ENCODE data around the gene SIK1.
"Not testable (repeated sequence)": the region's sequence is repeated elsewhere in the genome, so short reads cannot be mapped to it uniquely, and the experiment has no call there.

Gene SIK1

GRCh38 chr21:43440835-43441727 is 14.2 kb upstream of the SIK1 start:
- in situ Hi-C loops (cut with MboI; ENCODE audit: low sequenced_read_pairs), result not testable (repeated sequence)

GRCh38 chr21:43439316-43440075 is 12.6 kb upstream of the SIK1 start:
- in situ Hi-C loops (cut with MboI; ENCODE audit: low sequenced_read_pairs), result not testable (repeated sequence)

GRCh38 chr21:43436272-43436671 is 9.3 kb upstream of the SIK1 start:
- in situ Hi-C loops (cut with MboI; ENCODE audit: low sequenced_read_pairs), result not testable (repeated sequence)

GRCh38 chr21:43433340-43434136 is 6.6 kb upstream of the SIK1 start:
- in situ Hi-C loops (cut with MboI; ENCODE audit: low sequenced_read_pairs), result not testable (repeated sequence)

GRCh38 chr21:43430830-43431416 is 4.0 kb upstream of the SIK1 start:
- in situ Hi-C loops (cut with MboI; ENCODE audit: low sequenced_read_pairs), result not testable (repeated sequence)

GRCh38 chr21:43428964-43429363 is 2.0 kb upstream of the SIK1 start:
- in situ Hi-C loops (cut with MboI; ENCODE audit: low sequenced_read_pairs), result not testable (repeated sequence)

- in situ Hi-C loops (cut with MboI; ENCODE audit: low sequenced_read_pairs), result not testable (repeated sequence)
Observed at GRCh38 chr21:43427242-43427559, 270 bp upstream of the SIK1 start.

- in situ Hi-C loops (cut with MboI; ENCODE audit: low sequenced_read_pairs), result not testable (repeated sequence)
Observed at GRCh38 chr21:43426004-43426403, 927 bp downstream of the SIK1 start.

GRCh38 chr21:43419475-43419874 is 7.5 kb downstream of the SIK1 start:
- in situ Hi-C loops (cut with MboI; ENCODE audit: low sequenced_read_pairs), result not testable (repeated sequence)

- in situ Hi-C loops (cut with MboI; ENCODE audit: low sequenced_read_pairs), result not testable (repeated sequence)
Observed at GRCh38 chr21:43414576-43414975, 12.4 kb downstream of the SIK1 start.

- in situ Hi-C loops (cut with MboI; ENCODE audit: low sequenced_read_pairs), result not testable (repeated sequence)
Observed at GRCh38 chr21:43412020-43412788, 14.7 kb downstream of the SIK1 start.

- in situ Hi-C loops (cut with MboI; ENCODE audit: low sequenced_read_pairs), result not testable (repeated sequence)
Observed at GRCh38 chr21:43410456-43411068, 16.4 kb downstream of the SIK1 start.

GRCh38 chr21:43407139-43407538 is 19.8 kb downstream of the SIK1 start:
- in situ Hi-C loops (cut with MboI; ENCODE audit: low sequenced_read_pairs), result not testable (repeated sequence)

- in situ Hi-C loops (cut with MboI; ENCODE audit: low sequenced_read_pairs), result not testable (repeated sequence)
Observed at GRCh38 chr21:43404450-43404849, 22.5 kb downstream of the SIK1 start.

GRCh38 chr21:43403651-43404430 is 23.1 kb downstream of the SIK1 start:
- in situ Hi-C loops (cut with MboI; ENCODE audit: low sequenced_read_pairs), result not testable (repeated sequence)

GRCh38 chr21:43401125-43401524 is 25.8 kb downstream of the SIK1 start:
- in situ Hi-C loops (cut with MboI; ENCODE audit: low sequenced_read_pairs), result not testable (repeated sequence)

GRCh38 chr21:43399595-43400015 is 27.3 kb downstream of the SIK1 start:
- in situ Hi-C loops (cut with MboI; ENCODE audit: low sequenced_read_pairs), result not testable (repeated sequence)

GRCh38 chr21:43399136-43399535 is 27.8 kb downstream of the SIK1 start:
- in situ Hi-C loops (cut with MboI; ENCODE audit: low sequenced_read_pairs), result not testable (repeated sequence)

GRCh38 chr21:43398533-43398932 is 28.4 kb downstream of the SIK1 start:
- in situ Hi-C loops (cut with MboI; ENCODE audit: low sequenced_read_pairs), result not testable (repeated sequence)
